ENCODE measurements around the gene CPT1C.

GRCh38 chr19:49682274-49682673 is 8.6 kb upstream of the CPT1C start:
- TF ChIP-seq EZH2 (IDR thresholded peaks at IDR 0.05; ENCODE audit: insufficient read depth, low read length) (no peak), CTCF (IDR thresholded peaks at IDR 0.05; ENCODE audit: insufficient read depth, low read depth, low read length) (no peak)

All from astrocyte (in vitro differentiated cells and primary cell).